SH-SY5Y (cell line): Measurements from ENCODE around the gene SIMC1.

ENCODE experiments used
- GATA2 ChIP-seq: IDR thresholded peaks from 2 replicates; pipeline ENCODE4 v1.6.1; 2011; ENCODE audit warnings: mild to moderate bottlenecking, low read depth, low read length
- GATA3 ChIP-seq: IDR thresholded peaks from 2 replicates; pipeline ENCODE4 v1.6.1; 2011; ENCODE audit warnings: low read depth, mild to moderate bottlenecking, low read length, moderate library complexity

GRCh38 chr5:176379881-176380280 is 141.7 kb downstream of the SIMC1 start:
- no peak for TF ChIP-seq GATA2
- no peak for TF ChIP-seq GATA3
